Activated CD8-positive, alpha-beta memory T cell treated with anti-CD3 and anti-CD28 coated beads for 4 hours (primary cell): ENCODE data around the gene KCNQ1OT1.

Source experiments
- DNase-seq, 2 donors: peaks; one replicate each; pipeline ENCODE4 v3.0.0-alpha.2; 2020; ENCODE audit warnings: low read depth in 2 of 2

The KCNQ1OT1 gene

GRCh38 chr11:2669634-2670469 lies 29.9 kb downstream of the KCNQ1OT1 start:
- no peak for DNase-seq

- DNase-seq = no peak
These were observed 30.9 kb downstream of the KCNQ1OT1 start for GRCh38 chr11:2668876-2669275.

GRCh38 chr11:2667940-2668339 lies 31.9 kb downstream of the KCNQ1OT1 start:
- no peak for DNase-seq

- DNase-seq = no peak
These were observed 32.8 kb downstream of the KCNQ1OT1 start for GRCh38 chr11:2666828-2667570.

GRCh38 chr11:2666401-2666741 lies 33.4 kb downstream of the KCNQ1OT1 start:
- DNase-seq = no peak

- DNase-seq = no peak
These were observed 34.0 kb downstream of the KCNQ1OT1 start for GRCh38 chr11:2665526-2666400.

- DNase-seq = no peak
These were observed 34.8 kb downstream of the KCNQ1OT1 start for GRCh38 chr11:2664791-2665525.

GRCh38 chr11:2664376-2664775 lies 35.4 kb downstream of the KCNQ1OT1 start:
- no peak for DNase-seq

GRCh38 chr11:2663915-2664314 lies 35.9 kb downstream of the KCNQ1OT1 start:
- no peak for DNase-seq

- DNase-seq = no peak
These were observed 36.3 kb downstream of the KCNQ1OT1 start for GRCh38 chr11:2663506-2663905.

GRCh38 chr11:2662430-2663299 lies 37.1 kb downstream of the KCNQ1OT1 start:
- no peak for DNase-seq

GRCh38 chr11:2662024-2662312 lies 37.8 kb downstream of the KCNQ1OT1 start:
- no peak for DNase-seq

GRCh38 chr11:2661173-2662023 lies 38.4 kb downstream of the KCNQ1OT1 start:
- DNase-seq = no peak

GRCh38 chr11:2660357-2660939 lies 39.3 kb downstream of the KCNQ1OT1 start:
- DNase-seq = no peak

GRCh38 chr11:2657697-2658284 lies 42.0 kb downstream of the KCNQ1OT1 start:
- no peak for DNase-seq

GRCh38 chr11:2656859-2657258 lies 42.9 kb downstream of the KCNQ1OT1 start:
- no peak for DNase-seq

- DNase-seq = no peak
These were observed 43.8 kb downstream of the KCNQ1OT1 start for GRCh38 chr11:2655834-2656622.

- DNase-seq = no peak
These were observed 44.6 kb downstream of the KCNQ1OT1 start for GRCh38 chr11:2655016-2655719.
